ENCODE results near the gene TOR3A. TPM values are rescaled to one million over a fixed set of nuclear protein-coding genes. Genes with fewer than 3 reads are reported as not detected.

Gene TOR3A
- polyA plus RNA-seq, 2 of the 4 experiments (the other 2 are of a cell fraction): 30.7 to 44.5 TPM

GRCh38 chr1:179047636-179047997 is 34.3 kb upstream of the TOR3A start:
- no peak overlapping the region for H3K4me3 ChIP-seq
- DNase-seq (ENCODE audit: low read depth in 1 of 2, low spot score in 1 of 2): no peak
- ChIA-PET POLR2A (no interaction called here), CTCF (interaction anchor here (1.0 to 1.6 kb wide), 4 partner anchors 235 to 546 kb away, joined by 3 read pairs; no protein-coding TSS in a partner anchor)
- ATAC-seq: peak in 1 of 2 experiments; percentile 27; a peak in 2 of 6 replicates
- TF ChIP-seq RAD21 (conservative IDR thresholded peaks at IDR 0.05 in 1 of 2, IDR thresholded peaks at IDR 0.05 in 1 of 2): no peak
- no peak for TF ChIP-seq EP300 (IDR thresholded peaks at IDR 0.05)
- no peak for TF ChIP-seq SMC3 (IDR thresholded peaks at IDR 0.05)
- TF ChIP-seq, protein P1, sequence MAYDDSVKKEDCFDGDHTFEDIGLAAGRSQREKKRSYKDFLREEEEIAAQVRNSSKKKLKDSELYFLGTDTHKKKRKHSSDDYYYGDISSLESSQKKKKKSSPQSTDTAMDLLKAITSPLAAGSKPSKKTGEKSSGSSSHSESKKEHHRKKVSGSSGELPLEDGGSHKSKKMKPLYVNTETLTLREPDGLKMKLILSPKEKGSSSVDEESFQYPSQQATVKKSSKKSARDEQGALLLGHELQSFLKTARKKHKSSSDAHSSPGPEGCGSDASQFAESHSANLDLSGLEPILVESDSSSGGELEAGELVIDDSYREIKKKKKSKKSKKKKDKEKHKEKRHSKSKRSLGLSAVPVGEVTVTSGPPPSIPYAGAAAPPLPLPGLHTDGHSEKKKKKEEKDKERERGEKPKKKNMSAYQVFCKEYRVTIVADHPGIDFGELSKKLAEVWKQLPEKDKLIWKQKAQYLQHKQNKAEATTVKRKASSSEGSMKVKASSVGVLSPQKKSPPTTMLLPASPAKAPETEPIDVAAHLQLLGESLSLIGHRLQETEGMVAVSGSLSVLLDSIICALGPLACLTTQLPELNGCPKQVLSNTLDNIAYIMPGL (CRISPR knock-in tag; IDR thresholded peaks at IDR 0.05; ENCODE audit: borderline replicate concordance): no peak
- no peak for TF ChIP-seq KDM5A (IDR thresholded peaks at IDR 0.05)
- TF ChIP-seq HOXB13 (CRISPR knock-in tag; IDR thresholded peaks at IDR 0.05; ENCODE audit: low read depth): no peak
- no peak for TF ChIP-seq HOXA7 (CRISPR knock-in tag; IDR thresholded peaks at IDR 0.05)
- no peak for TF ChIP-seq MYC (IDR thresholded peaks at IDR 0.05; ENCODE audit: borderline replicate concordance, low read length)
- TF ChIP-seq, protein P2, sequence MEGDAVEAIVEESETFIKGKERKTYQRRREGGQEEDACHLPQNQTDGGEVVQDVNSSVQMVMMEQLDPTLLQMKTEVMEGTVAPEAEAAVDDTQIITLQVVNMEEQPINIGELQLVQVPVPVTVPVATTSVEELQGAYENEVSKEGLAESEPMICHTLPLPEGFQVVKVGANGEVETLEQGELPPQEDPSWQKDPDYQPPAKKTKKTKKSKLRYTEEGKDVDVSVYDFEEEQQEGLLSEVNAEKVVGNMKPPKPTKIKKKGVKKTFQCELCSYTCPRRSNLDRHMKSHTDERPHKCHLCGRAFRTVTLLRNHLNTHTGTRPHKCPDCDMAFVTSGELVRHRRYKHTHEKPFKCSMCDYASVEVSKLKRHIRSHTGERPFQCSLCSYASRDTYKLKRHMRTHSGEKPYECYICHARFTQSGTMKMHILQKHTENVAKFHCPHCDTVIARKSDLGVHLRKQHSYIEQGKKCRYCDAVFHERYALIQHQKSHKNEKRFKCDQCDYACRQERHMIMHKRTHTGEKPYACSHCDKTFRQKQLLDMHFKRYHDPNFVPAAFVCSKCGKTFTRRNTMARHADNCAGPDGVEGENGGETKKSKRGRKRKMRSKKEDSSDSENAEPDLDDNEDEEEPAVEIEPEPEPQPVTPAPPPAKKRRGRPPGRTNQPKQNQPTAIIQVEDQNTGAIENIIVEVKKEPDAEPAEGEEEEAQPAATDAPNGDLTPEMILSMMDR (IDR thresholded peaks at IDR 0.05): no peak
- TF ChIP-seq POLR2A (IDR thresholded peaks at IDR 0.05; ENCODE audit: low read length): no peak
- no peak for TF ChIP-seq SREBF2 (IDR thresholded peaks at IDR 0.05)
- TF ChIP-seq, protein P3, sequence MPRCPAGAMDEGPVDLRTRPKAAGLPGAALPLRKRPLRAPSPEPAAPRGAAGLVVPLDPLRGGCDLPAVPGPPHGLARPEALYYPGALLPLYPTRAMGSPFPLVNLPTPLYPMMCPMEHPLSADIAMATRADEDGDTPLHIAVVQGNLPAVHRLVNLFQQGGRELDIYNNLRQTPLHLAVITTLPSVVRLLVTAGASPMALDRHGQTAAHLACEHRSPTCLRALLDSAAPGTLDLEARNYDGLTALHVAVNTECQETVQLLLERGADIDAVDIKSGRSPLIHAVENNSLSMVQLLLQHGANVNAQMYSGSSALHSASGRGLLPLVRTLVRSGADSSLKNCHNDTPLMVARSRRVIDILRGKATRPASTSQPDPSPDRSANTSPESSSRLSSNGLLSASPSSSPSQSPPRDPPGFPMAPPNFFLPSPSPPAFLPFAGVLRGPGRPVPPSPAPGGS (IDR thresholded peaks at IDR 0.05): no peak
- TF ChIP-seq ZC3H11A (IDR thresholded peaks at IDR 0.05): no peak
- TF ChIP-seq FOSB (CRISPR knock-in tag; IDR thresholded peaks at IDR 0.05): no peak
- no peak for TF ChIP-seq GATA3 (IDR thresholded peaks at IDR 0.05; ENCODE audit: borderline replicate concordance)
- FAIRE-seq: no peak
- H3K4me1 ChIP-seq: peaks cover 13% of the 10 kb centered on the region; the same call in 2 of the 3 replicates
- H3K9me3 ChIP-seq: no peaks in the 10 kb centered on the region
- H3K27ac ChIP-seq: peak overlapping the region in 1 of 2 experiments; percentile 35; a peak in 2 of 6 replicates
- no peak overlapping the region for H3K4me2 ChIP-seq

DNA sequence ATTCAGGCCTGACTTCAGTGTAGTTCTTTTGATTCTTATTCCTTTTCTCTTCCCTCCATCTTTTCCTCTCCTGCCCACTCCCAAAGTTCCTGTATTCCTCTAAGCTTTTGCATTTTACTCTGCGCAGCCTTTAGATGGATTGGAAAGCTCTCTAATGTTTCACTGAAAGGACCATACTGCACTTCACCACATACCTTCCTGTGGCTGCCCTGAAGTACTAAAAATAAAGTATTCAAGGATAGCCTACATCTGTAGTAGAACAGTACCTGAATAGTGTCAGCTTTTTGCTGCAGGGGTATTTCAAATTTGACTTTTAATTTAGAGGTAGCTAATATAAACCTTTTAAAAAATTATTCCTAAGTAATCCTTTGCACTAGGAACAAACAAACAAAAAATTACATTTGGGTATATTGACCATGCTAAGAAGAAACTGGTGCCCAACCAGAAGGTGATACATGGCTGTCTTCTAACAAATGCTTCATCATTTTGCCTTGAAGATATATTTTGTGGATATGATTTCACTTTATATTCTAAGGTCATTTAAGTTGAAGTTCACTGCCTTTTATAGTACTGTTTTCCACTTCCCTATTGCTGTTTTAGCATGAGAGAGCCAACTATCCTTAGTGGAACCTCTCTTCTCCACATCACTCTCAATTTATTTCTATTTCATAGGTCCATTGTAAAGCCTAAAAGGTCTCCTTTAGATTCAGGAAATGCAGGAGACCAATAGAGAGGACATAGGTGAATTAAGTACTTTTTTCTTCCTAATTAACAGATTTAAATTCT is 33.3 kb upstream of the TOR3A start:
- WGBS (ENCODE audit: missing lambda C conversion rate): 98% methylated on average over 1 of the region's 1 CpG
- Histone ChIP-seq H3K9me3 (no peaks in the 10 kb centered on the region), H3K4me2 (no peak overlapping the region), H3K4me3 (no peak overlapping the region), H3K4me1 (peaks cover 14% of the 10 kb centered on the region; the same call in 2 of the 3 replicates), H3K27ac (no peak overlapping the region)
- no peak for TF ChIP-seq NR3C1 (IDR thresholded peaks at IDR 0.05)
- TF ChIP-seq, protein P3 (IDR thresholded peaks at IDR 0.05): no peak
- no peak for TF ChIP-seq RFX5 (IDR thresholded peaks at IDR 0.05)
- TF ChIP-seq REST (IDR thresholded peaks at IDR 0.05): no peak
- no peak for TF ChIP-seq JUN (IDR thresholded peaks at IDR 0.05)
- FAIRE-seq: no peak
- ChIA-PET POLR2A (no interaction called here), CTCF (interaction anchor here (0.6 to 2.4 kb wide), 7 partner anchors 46 to 547 kb away, joined by 3 to 7 read pairs (median 3); no protein-coding TSS in a partner anchor)
- ATAC-seq: no peak
- no peak for DNase-seq (ENCODE audit: low read depth in 1 of 2, low spot score in 1 of 2)

Data from A549 (cell line).